Activated CD4-positive, alpha-beta T cell treated with anti-CD3 and anti-CD28 coated beads for 36 hours (primary cell): ENCODE measurements around the gene WDR41. TPM values are rescaled to one million over a fixed set of nuclear protein-coding genes. Genes with fewer than 3 reads are reported as not detected.
A peak's percentile ranks its signal among the peaks of the same experiment; 100 is the strongest.
"Not testable (repeated sequence)": the region's sequence is repeated elsewhere in the genome, so short reads cannot be mapped to it uniquely, and the experiment has no call there.

Experiments used
- ATAC-seq: fragments of 200-7000 bp; cut with Tn5 transposase; one replicate; pipeline ENCODE4 v1.10.0; 2021; ENCODE audit warnings: mild to moderate bottlenecking, moderate library complexity
- CTCF ChIA-PET: fragments of 350-600 bp; sonication (Branson Sonifier 250); formaldehyde crosslinking; loops from one replicate; lab custom pipeline; 2021; ENCODE audit warnings: antibody characterized with exemption; lab: Charles Lee
- POLR2A ChIA-PET: fragments of 350-600 bp; sonication (Branson Sonifier 250); formaldehyde crosslinking; loops from one replicate; lab custom pipeline; 2021; ENCODE audit warnings: antibody characterized with exemption, inconsistent platforms; lab: Charles Lee
- DNase-seq: peaks from one replicate; pipeline ENCODE4 v3.0.0-alpha.2; 2020
- H3K27ac Mint-ChIP-seq: one replicate; pipeline ENCODE4 v1.8.0; 2021; ENCODE audit warnings: mixed read lengths
- H3K27me3 Mint-ChIP-seq: one replicate; pipeline ENCODE4 v1.8.0; 2021; ENCODE audit warnings: mixed read lengths
- H3K36me3 Mint-ChIP-seq: one replicate; pipeline ENCODE4 v1.8.0; 2021; ENCODE audit warnings: low read depth, mixed read lengths
- H3K4me1 Mint-ChIP-seq: one replicate; pipeline ENCODE4 v1.8.0; 2021; ENCODE audit warnings: mixed read lengths
- H3K4me3 Mint-ChIP-seq: one replicate; pipeline ENCODE4 v1.8.0; 2021; ENCODE audit warnings: mild to moderate bottlenecking, moderate library complexity, mixed read lengths
- H3K9me3 Mint-ChIP-seq: one replicate; pipeline ENCODE4 v1.8.0; 2021; ENCODE audit warnings: low read depth, mixed read lengths
- intact Hi-C, 2 experiments: fragments of 100-400 bp; cut with DNase I in 1 of 2; cut with micrococcal nuclease in 1 of 2; formaldehyde crosslinking; loops; one replicate each; pipeline versions ENCODE4 v1.14.2 to v1.15.1; 2022 to 2024; cut with DNase I, micrococcal nuclease
- total RNA-seq, 2 experiments: library from RNA; stranded (reverse); gene quantifications; one replicate each; pipeline ENCODE4 v1.2.3, GENCODE V29; 2021

The WDR41 gene
- total RNA-seq, 2 experiments from 2014 or later = 24.2 to 25.4 TPM

GRCh38 chr5:77492653-77493000 lies 511 bp upstream of the WDR41 start:
- Mint-ChIP-seq H3K27ac (no peak overlapping the region), H3K4me3 (peak overlapping the region; percentile 74), H3K36me3 (no peaks in the 10 kb centered on the region), H3K27me3 (peaks cover 8% of the 10 kb centered on the region), H3K4me1 (peaks cover 21% of the 10 kb centered on the region), H3K9me3 (no peaks in the 10 kb centered on the region)
- CTCF ChIA-PET = interaction anchor here (0.7 to 3.8 kb wide), 24 partner anchors 8 to 625 kb away, joined by 3 to 39 read pairs (median 4); no protein-coding TSS in a partner anchor
- intact Hi-C loops = loop anchor here (1.0 to 10.0 kb wide), 15 partner anchors 110 to 870 kb away; partner anchors contain the start of genes PDE8B (in 2 of the 2), AGGF1 (in 1 of the 2), SCAMP1 (in 1 of the 2) and ZBED3 (in 1 of the 2)
- POLR2A ChIA-PET = interaction anchor here (0.7 to 1.2 kb wide), 2 partner anchors 10 to 415 kb away, joined by 3 read pairs; no protein-coding TSS in a partner anchor
- ATAC-seq = peak; percentile 14
- DNase-seq = no peak

GRCh38 chr5:77490741-77491344 lies 1.3 kb downstream of the WDR41 start:
- Mint-ChIP-seq H3K4me3 (peak overlapping the region; percentile 74), H3K4me1 (peaks cover 21% of the 10 kb centered on the region), H3K27ac (peak overlapping the region; percentile 81)
- ATAC-seq, H3K36me3 Mint-ChIP-seq, H3K9me3 Mint-ChIP-seq, H3K27me3 Mint-ChIP-seq, POLR2A ChIA-PET: not testable (repeated sequence)
- intact Hi-C loops = loop anchor here (2.0 to 10.0 kb wide), 7 partner anchors 109 to 871 kb away; partner anchors contain the start of genes ZBED3 (in 2 of the 2), PDE8B (in 1 of the 2) and SCAMP1 (in 1 of the 2)
- DNase-seq = peak; percentile 27
- CTCF ChIA-PET = interaction anchor here (0.6 to 3.8 kb wide), 3 partner anchors 9 to 992 kb away, joined by 3 to 39 read pairs (median 7); no protein-coding TSS in a partner anchor

- ATAC-seq (no peak), DNase-seq (no peak)
- ChIA-PET CTCF (no interaction called here), POLR2A (no interaction called here)
- Mint-ChIP-seq H3K27ac (no peak overlapping the region), H3K9me3 (no peaks in the 10 kb centered on the region), H3K4me1 (peaks cover 8% of the 10 kb centered on the region), H3K4me3 (no peak overlapping the region), H3K36me3 (peaks cover 4% of the 10 kb centered on the region), H3K27me3 (no peaks in the 10 kb centered on the region)
- intact Hi-C loops = no loop called here
Measured at GRCh38 chr5:77486344-77486962, 5.7 kb downstream of the WDR41 start.

GRCh38 chr5:77483682-77484081 lies 8.4 kb downstream of the WDR41 start:
- Mint-ChIP-seq H3K36me3 (peaks cover 15% of the 10 kb centered on the region), H3K27me3 (no peaks in the 10 kb centered on the region), H3K4me1 (no peaks in the 10 kb centered on the region), H3K9me3 (no peaks in the 10 kb centered on the region), H3K4me3 (no peak overlapping the region), H3K27ac (no peak overlapping the region)
- POLR2A ChIA-PET = interaction anchor here (0.7 kb wide), 1 partner anchor 17 kb away, joined by 3 read pairs; no protein-coding TSS in a partner anchor
- CTCF ChIA-PET = interaction anchor here (0.5 to 3.2 kb wide), 4 partner anchors 9 to 443 kb away, joined by 3 to 17 read pairs (median 4); partner anchors contain the start of gene WDR41
- DNase-seq (no peak), ATAC-seq (no peak)
- intact Hi-C loops = no loop called here

- peaks cover 11% of the 10 kb centered on the region for H3K9me3 Mint-ChIP-seq
- peaks cover 28% of the 10 kb centered on the region for H3K36me3 Mint-ChIP-seq
- H3K4me3 Mint-ChIP-seq, intact Hi-C loops, ATAC-seq, POLR2A ChIA-PET, CTCF ChIA-PET, DNase-seq, H3K27me3 Mint-ChIP-seq, H3K27ac Mint-ChIP-seq, H3K4me1 Mint-ChIP-seq: not testable (repeated sequence)
Measured at GRCh38 chr5:77475041-77475440, 17.1 kb downstream of the WDR41 start.

GRCh38 chr5:77468875-77469274 lies 23.2 kb downstream of the WDR41 start:
- Mint-ChIP-seq H3K9me3 (peaks cover 13% of the 10 kb centered on the region), H3K36me3 (peaks cover 30% of the 10 kb centered on the region)
- intact Hi-C loops, H3K4me3 Mint-ChIP-seq, H3K27ac Mint-ChIP-seq, CTCF ChIA-PET, H3K4me1 Mint-ChIP-seq, POLR2A ChIA-PET, ATAC-seq, DNase-seq, H3K27me3 Mint-ChIP-seq: not testable (repeated sequence)

- ATAC-seq = no peak
- Mint-ChIP-seq H3K4me1 (peaks cover 2% of the 10 kb centered on the region), H3K27ac (no peak overlapping the region), H3K27me3 (no peaks in the 10 kb centered on the region), H3K4me3 (no peak overlapping the region), H3K9me3 (peaks cover 2% of the 10 kb centered on the region), H3K36me3 (peaks cover 9% of the 10 kb centered on the region)
- ChIA-PET POLR2A (no interaction called here), CTCF (interaction anchor here (1.5 kb wide), 1 partner anchor 21 kb away, joined by 4 read pairs; no protein-coding TSS in a partner anchor)
- intact Hi-C loops = no loop called here
- no peak for DNase-seq
Measured at GRCh38 chr5:77463905-77464304, 28.2 kb downstream of the WDR41 start.

- POLR2A ChIA-PET = no interaction called here
- CTCF ChIA-PET = interaction anchor here (0.6 kb wide), 1 partner anchor 111 kb away, joined by 3 read pairs; no protein-coding TSS in a partner anchor
- H3K4me3 Mint-ChIP-seq = no peak overlapping the region
- H3K4me1 Mint-ChIP-seq = peaks cover 2% of the 10 kb centered on the region
- no peak for DNase-seq
- H3K9me3 Mint-ChIP-seq = no peaks in the 10 kb centered on the region
- no peaks in the 10 kb centered on the region for H3K27me3 Mint-ChIP-seq
- no peak overlapping the region for H3K27ac Mint-ChIP-seq
- ATAC-seq = no peak
- intact Hi-C loops = no loop called here
- H3K36me3 Mint-ChIP-seq = peaks cover 6% of the 10 kb centered on the region
Measured at GRCh38 chr5:77461287-77461686, 30.8 kb downstream of the WDR41 start.

GRCh38 chr5:77454123-77454522 lies 38.0 kb downstream of the WDR41 start:
- ChIA-PET POLR2A (no interaction called here), CTCF (interaction anchor here (1.2 kb wide), 1 partner anchor 31 kb away, joined by 3 read pairs; no protein-coding TSS in a partner anchor)
- Mint-ChIP-seq H3K4me3 (no peak overlapping the region), H3K4me1 (no peaks in the 10 kb centered on the region), H3K9me3 (no peaks in the 10 kb centered on the region), H3K36me3 (peaks cover 19% of the 10 kb centered on the region), H3K27ac (no peak overlapping the region), H3K27me3 (no peaks in the 10 kb centered on the region)
- intact Hi-C loops = no loop called here
- no peak for ATAC-seq
- DNase-seq = no peak

GRCh38 chr5:77452351-77452750 lies 39.8 kb downstream of the WDR41 start:
- no peaks in the 10 kb centered on the region for H3K4me1 Mint-ChIP-seq
- H3K4me3 Mint-ChIP-seq = no peak overlapping the region
- ChIA-PET CTCF (no interaction called here), POLR2A (no interaction called here)
- no peak overlapping the region for H3K27ac Mint-ChIP-seq
- intact Hi-C loops = no loop called here
- DNase-seq = no peak
- H3K9me3 Mint-ChIP-seq = no peaks in the 10 kb centered on the region
- no peak for ATAC-seq
- no peaks in the 10 kb centered on the region for H3K27me3 Mint-ChIP-seq
- peaks cover 31% of the 10 kb centered on the region for H3K36me3 Mint-ChIP-seq

- peaks cover 42% of the 10 kb centered on the region for H3K36me3 Mint-ChIP-seq
- H3K4me3 Mint-ChIP-seq = no peak overlapping the region
- ChIA-PET CTCF (interaction anchor here (2.5 kb wide), 1 partner anchor 13 kb away, joined by 7 read pairs; no protein-coding TSS in a partner anchor), POLR2A (no interaction called here)
- no peaks in the 10 kb centered on the region for H3K4me1 Mint-ChIP-seq
- no peak overlapping the region for H3K27ac Mint-ChIP-seq
- intact Hi-C loops = no loop called here
- no peaks in the 10 kb centered on the region for H3K27me3 Mint-ChIP-seq
- DNase-seq = no peak
- H3K9me3 Mint-ChIP-seq = no peaks in the 10 kb centered on the region
- ATAC-seq = no peak
Measured at GRCh38 chr5:77449981-77450380, 42.1 kb downstream of the WDR41 start.
